COLO829 (cell line): Measurements from ENCODE around the gene ADGRL1.
A peak's percentile ranks its signal among the peaks of the same experiment; 100 is the strongest.
"Not testable (repeated sequence)": the region's sequence is repeated elsewhere in the genome, so short reads cannot be mapped to it uniquely, and the experiment has no call there.

Experiments used
- DNase-seq: peaks from one replicate; pipeline ENCODE4 v3.0.0; 2012; ENCODE audit warnings: low spot score

ADGRL1 gene

DNA sequence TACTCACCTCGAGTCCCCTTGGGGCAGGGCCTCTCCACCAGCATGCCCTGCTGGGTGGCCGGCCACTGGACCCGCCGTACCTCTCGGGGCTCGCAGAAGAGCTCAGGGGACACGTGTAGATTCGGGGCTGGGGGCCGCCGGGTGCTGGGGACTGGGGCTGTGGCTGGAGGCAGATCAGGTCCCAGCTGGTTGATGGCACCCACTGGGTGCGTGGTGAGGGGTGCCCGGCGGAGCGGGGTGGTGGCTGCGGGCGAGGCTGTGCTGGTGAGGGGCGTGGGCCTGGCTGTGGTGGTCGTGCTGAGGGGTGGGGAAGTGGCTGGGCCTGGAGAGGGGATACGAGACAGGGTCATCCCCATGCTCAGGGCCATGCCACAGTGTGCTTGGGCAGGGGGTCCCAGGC lies 44.7 kb downstream of the ADGRL1 start:
- DNase-seq, result no peak

DNA sequence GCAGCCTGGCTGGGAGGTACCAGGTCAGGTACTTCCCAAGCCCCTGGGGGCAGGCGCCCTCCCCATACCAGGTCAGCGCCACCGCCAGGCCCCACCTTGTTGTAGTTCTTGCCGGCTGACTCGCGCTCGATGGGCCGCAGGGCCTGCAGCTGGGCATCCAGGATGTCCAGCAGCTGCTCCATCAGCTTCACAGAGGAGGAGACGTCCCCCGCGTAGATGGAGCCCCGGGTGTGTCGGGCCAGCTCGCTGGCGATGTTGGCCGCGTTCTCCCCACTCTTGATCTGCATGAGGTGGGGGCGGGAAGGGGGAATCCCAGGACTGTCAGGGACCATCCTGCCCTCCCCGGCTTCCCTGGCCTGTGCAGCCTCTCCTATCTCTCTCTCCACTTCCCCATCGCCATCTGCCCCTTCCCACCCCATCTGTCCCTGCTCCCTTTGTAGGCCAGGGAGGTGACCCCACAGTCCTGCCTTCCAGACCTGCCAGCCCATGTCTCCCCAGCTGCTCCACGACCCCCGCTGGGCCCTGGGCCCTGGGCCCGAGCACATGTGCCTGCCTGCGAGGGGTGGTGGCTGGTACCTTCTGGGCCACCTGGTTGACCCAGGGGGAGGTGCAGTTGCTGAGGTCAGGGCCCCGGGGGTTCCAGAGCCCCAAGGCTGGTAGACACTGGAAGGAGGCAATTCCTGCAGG lies 45.8 kb downstream of the ADGRL1 start:
- no peak for DNase-seq

DNA sequence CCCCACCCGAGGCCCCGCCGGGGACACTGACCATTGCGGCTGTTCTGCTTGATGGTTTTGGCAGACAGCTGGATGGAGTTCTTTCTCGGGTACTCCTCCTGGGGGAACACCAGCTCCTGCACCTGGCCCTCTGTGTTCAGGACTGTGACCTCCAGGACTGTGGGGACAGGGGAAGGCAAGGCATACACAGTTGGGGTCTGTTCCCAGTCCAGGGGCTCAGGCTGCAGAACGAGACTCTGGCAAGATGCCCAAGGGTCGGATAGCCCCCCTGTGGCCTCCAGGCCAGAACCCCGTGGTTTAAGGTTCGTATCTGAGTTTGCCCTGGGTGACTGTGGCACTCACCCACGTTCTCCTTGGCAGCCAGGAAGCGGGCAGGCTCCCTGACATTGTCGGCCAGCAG lies 46.9 kb downstream of the ADGRL1 start:
- no peak for DNase-seq

DNA sequence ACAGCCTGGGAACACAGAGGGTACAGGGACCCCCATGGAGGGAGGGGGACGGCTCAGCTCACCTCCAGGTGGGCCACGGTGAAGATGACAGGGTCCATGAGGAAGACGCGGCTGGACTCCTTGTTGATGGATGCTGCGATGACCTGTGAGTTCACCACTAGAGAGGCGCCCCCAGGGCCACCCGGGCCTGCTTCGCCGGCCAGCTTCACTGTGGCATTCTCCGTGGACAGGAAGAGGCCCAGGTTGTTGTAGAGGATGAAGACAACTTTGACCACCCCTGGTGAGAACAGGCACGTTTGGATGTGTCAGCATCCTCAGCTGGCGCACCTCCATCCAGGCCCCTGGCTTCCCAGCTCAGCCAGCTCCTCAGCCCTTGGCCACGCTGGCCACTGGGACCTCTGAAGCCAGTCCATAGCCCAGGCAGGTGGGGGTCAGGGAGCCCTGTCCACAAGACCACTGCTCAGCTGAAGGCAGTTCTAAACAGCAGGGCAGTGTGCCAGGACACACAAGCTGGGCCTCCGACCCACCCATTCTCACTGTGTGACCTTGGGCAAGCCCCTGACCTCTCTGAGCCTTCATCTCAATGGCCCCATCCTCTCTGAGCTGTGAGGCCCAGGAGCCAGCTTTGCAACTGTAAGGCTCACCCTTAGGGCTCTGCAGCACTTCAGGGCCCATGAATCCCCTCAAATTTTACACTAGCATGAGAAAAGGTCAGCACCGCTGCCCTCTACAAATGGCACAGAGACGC lies 47.5 kb downstream of the ADGRL1 start:
- no peak for DNase-seq

DNA sequence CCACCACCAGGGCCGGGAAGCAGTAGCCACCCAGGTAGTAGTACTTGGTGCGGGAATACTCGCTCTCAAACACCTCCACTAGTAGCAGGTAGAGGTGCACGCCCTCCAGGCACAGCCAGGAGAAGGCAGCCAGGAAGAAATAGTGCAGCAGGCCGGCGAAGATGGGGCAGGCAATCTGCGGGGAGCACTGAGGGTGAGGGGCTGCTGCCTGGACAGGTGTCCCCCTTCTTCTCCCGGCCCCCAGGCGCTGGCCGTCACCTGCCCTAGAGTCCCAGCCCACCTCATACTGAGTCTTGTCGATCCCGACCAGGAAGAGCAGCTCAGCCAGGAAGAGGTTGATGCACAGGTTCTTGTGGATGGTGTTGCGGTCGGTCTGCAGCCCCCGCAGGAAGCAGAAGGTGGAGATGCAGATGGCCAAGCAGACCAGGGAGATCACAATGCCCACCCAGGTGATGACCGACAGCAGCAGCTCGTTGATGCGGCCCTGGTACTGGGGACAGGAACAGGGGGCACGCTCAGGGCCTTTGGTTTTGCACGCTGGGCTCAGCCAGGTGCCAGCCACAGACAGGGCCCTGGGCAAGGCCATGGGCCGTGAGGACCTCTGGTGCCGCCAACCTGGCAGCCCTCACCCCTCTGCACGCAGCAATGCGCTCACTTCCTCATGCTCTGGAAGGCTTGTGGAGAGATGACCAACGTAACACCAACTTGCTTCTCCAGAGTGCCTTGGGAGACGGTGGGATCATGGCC lies 48.8 kb downstream of the ADGRL1 start:
- no peak for DNase-seq

DNA sequence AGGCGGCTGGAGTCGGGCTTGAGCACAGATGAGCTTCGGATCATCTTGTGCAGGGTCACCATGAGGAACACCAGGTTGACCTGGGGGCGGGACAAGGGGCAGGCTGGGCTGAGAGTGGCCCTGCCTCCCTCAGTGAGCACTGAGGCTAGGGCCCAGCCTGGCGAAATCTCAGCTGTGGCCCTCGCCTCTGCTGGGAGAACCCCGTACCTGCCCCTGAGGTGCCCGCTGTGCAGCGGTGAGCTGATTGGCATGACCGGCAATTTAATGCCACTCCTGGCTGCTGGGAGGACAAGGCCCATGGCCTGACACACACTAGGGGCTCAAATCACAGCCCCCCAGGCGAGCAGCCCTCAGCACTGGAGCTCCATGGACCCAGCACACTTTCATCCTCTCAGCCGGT lies 49.8 kb downstream of the ADGRL1 start:
- DNase-seq, result no peak

DNA sequence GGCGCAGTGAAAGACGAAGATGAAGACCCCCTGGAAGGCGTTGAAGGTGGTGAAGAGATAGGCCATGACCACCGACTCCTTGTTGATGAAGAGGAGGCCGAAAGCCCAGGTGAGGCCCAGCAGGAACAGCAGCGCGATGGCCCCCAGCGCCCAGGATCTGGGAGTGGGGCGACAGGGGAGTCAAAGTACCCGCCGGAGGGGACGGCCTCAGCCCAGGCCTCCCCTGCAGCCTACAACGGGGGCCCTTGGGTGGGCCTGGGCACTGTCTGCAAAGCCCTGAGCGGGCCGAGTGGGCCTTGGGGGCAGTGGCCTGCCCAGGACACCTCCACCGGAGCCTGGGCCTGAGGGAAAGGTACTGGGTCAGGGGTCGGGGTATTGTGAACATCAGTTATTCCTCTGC lies 50.6 kb downstream of the ADGRL1 start:
- no peak for DNase-seq

DNA sequence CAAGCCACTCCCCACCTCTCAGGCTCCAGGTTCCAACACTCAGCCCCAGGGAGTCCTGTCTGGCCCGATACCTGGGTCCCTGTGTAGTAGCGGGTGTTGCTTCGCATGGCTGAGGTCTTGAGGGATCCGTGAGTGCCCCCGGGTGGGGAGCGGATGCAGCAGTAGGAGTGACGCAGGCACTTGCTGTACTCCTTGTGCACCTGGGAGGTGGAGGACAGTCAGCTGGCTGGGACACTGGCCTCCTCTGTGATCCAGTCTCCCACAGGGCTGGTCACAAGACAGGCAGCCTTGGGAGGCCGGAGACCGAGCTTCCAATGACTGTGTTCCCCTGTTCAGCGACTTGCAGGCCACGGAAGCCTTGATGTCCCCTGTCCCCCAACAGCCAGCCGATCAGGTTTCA lies 53.3 kb downstream of the ADGRL1 start:
- DNase-seq, result no peak

DNA sequence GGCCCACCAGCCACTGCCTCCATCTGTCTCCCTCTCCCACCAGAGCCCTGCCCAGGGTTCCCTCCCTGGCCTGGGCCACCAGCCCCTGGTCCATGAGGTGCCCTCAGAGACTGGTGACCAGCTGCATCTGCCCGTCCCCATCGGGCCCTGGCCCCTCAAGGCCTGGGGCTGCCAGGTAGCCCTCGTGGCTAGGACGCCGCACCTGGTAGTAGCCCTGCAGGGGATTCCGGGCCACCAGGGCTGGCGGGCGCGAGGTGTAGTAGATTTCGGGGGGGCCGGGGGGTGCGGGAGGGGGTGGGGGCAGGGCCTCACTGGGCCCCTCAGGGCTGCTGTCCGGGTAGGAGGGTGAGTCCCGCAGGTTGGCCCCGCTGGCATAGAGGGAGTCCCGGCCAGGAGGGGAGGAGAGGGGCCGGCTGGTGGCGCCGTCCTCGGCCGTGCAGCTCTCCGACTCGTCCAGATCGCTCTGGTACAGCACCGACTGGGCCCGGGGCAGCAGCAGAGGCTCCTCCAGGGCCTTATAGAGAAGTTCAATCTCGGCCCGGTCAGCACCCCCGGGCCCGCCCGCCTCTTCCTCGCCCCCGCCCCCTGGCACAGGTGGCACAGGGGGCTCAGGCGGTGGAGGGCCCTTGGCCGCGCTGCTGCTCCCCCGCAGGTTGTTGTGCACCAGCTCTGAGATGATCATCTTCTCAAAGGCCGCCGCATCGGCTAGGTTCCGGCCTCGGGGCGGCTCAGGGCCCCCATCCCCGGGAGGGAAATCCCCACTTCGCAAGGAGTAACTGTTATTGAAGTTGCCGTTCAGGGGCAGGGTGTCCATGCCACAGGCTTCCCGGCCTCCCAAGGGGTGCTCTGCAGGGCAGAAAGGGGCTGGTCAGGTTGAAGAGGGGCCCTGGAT lies 55.0 kb downstream of the ADGRL1 start:
- no peak for DNase-seq

DNA sequence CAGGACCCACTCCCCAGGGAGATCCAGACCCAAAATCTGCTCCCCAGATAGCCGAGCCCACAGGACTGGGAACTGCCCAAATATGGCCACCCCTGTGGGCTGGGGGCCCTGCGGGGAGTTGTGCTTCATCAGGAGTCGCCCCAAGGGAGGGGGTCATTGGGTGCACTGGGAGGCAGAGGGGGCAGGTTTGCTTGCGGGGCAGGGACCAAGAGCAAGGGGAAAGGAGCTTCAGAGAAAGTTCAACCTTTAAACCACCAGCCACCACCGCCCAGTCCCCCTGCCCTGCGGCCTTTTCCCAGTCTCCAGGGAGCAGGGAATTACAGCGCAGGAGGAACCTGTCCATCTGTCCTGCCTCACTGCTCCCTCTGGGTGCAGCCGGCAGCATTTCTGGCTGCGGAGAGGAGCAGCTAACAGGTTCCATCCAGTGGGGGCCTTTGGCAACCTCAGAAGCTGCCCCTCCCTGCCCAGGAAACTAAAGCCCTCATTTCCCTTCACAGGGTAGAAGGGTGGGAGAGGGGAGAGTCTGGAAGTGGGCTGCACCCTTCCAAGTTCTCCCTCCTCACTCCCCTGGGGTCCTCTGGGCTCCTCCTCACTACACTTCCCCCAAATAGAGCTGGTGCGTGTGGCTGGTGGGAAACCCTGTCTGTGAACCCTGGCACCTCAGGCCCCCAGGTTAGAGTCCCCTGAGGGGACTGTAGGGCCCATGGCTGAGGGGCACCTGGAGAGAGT lies 55.8 kb downstream of the ADGRL1 start:
- DNase-seq, result no peak

DNA sequence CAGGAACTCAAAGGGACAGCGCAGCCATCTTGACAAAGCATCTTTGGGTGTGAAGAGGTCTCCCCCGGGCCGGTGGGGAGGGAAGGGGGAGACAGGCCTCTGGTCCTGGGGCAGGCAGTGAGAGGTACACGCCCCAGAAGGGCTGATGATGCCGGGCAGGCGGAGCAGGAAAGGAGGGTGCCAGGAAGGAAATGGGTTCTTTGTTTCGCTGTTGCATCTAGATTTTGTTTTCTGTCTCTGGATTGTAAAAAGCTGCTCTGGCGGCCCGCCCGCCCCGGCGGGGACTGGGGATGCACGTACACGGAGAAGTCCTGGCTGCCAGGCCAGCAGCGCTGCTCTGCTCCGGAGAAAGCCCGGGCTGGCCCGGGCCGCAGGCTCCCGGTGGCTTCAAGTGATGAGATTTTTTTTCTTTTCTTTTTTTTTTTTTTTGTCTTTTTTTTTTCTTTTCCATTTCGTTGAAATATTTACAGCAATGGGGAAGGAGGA lies 56.4 kb downstream of the ADGRL1 start:
- DNase-seq, result no peak

DNA sequence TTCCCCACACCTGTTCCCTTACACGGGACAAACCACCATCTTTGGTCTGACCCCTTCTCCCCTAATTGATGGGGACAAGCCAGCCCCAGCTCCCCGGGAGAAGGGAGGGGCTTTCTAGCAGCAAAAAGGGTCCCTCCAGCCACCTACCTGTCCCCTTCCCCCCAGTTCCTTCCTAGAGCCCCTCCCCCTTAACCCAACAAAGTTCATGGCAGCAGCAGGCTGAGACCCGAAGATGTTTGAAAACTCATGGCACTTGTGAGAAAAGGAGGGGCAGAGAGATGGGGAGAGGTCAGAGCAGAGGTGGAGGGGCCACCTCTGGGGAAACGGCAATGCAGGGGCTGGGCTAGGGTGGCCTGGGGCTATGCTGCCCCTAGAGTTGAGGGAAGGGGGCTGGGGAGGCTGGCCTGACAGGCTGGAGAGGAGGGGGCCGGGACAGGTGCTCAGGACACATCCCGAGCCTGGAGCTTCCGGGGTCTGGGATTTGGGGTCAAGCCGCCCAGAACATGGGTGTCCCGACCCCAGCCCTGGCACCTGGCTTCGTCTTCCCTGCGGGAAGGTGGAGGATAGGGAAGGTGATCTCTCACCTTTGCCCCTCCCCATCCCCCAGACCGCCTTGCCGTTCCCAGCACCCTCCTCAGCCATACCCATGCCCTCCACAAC lies 57.1 kb downstream of the ADGRL1 start:
- DNase-seq, result no peak

DNA sequence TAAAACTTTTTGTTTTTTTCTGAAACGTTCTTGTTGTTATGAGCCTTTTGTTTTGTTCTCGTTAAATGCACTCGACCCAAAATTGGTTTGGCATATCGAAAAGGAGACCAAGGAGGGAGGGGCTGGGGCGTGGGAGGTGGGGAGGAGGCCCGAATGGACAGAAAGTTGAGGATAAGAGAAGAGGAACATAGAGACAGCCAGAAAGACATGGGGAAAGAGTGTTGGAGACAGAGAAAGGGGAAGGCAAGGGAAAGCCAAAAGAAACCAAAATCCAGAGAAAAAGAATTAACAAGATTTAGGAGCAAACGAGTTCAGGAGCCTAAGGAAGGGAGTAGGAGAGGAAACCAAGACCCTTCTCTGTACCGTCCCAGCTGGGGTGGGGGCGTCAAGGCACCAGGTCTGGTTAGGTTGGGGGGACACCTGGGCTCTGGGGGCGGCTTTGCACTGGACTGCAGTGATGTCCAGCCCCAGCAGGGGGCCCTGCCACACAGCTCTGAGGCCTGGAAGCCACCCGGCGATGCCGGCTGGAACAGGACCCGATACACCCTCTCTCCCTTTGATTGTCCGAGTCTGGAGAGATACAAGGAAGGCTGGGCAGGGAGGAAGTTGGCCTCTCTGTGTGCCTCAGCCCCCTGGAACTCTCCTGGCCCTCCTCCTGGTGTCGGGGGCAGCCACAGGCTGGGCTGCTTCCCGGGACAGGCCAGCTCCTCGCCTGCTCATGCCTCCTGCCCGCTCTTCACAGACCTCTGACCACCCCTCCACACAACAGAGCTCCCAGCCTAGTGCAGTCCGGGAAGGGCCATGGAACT lies 58.0 kb downstream of the ADGRL1 start:
- DNase-seq, result peak; percentile 72

DNA sequence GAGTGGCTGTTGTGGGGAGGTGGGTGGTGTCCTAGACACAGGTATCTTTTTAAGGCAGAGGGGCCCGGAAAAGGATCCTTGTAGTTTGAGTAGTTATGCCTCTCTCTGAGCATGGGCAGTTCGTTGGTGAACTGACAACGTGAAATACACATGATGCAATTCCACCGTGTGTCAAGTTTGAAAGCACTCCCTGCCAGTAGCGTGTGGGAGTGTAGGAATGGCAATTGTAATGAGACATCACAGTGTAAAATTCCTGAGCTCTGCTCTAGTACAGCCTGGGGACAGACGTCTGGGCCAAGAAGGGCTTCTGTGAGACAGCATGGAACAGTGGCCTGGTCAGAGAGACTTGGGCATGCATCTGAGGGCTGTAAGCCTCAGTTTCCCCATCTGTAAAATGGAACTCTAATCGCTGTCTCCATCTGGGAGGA lies 59.2 kb downstream of the ADGRL1 start:
- peak; percentile 45 for DNase-seq

DNA sequence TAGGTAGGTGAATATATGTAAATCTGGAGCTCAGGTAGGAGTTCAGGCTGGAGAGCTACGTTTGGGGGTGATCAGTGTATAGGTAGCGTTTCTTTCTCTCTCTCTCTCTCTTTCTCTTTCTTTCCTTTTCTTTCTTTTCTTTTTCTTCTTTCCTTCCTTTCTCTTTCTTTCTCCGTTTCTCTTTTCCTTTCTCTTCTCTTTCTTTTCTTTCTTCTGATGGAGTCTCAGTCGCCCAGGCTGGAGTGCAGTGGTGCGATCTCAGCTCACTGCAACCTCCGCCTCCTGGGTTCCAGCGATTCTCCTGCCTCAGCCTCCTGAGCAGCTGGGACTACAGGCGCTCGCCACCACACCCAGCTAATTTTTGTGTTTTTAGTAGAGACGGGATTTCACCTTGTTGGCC lies 59.8 kb downstream of the ADGRL1 start:
- DNase-seq, result not testable (repeated sequence)

DNA sequence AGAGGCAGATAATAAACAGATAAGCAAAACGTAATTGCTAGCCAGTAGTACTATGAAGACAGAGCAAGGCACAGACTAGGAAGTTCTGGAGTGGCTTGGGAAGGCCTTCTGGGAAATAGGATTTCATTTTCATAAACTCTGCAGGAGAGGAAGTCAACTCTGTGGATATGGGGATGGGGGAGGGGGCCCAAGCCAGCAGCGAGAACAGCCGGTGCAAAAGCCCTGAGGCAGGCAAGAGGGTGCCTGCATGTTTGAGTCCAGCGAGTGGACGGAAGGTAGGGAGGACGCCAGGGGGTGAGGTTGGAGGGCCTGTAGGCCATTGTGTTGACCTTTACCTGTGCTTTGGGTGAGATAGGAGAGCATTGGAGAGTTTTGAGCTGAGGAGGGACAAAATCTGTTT lies 60.6 kb downstream of the ADGRL1 start:
- DNase-seq, result no peak

DNA sequence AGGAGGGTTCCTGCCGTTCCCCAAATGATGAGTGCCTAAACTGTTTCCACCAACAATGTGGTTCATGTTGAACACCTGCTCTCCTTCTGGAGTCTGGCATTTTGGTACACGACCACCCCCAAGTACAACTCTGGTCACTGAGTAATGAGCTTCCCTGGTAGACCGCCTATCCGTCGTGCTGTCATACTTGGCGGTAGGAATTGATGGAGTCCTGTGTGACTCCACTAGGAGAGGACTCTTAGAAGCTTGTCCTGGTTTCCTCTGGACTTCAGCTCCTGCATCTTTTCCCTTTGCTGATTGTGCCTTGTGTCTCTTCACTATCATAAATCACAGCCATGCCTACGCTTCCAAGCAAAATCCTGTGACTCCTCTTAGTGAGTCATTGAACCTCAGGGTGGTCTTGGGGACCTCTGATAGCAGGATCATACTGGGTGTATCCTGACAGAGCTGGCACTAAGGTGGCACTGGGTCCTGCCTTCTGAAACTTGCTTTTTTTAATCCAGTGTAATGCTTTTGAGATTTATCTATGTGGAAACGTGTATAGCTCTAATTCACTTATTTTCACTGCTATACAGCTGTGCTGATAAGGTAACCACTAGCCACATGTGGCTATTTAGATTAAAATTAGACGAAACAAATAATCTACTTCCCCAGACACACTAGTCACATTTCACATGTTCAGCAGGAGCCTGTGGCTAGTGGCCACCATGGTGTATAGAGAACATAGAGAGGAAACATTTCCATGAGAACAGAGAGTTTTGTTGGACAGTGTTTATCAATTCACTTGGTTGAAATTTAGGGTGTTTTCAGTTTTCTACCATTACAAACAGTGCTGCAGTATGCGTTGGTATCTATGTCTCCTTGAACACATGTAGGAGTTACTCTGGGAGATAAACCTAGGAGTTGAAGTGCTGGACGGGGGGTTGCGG lies 63.4 kb downstream of the ADGRL1 start:
- no peak for DNase-seq

DNA sequence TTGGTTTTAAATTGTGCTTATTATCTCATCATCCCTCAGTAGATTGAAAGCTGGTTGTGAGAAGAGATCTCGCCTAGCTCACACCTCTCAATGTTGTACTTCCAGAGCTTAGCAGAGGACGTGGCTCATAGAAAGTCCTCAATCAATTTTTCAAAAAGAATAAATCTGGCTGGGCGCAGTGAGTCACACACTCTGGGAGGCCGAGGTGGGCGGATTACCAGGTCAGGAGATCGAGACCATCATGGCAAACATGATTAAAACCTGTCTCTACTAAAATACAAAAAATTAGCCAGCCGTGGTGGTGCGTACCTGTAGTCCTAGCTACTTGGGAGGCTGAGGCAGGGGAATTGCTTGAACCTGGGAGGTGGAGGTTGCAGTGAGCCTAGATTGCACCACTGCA lies 64.9 kb downstream of the ADGRL1 start:
- no peak for DNase-seq

DNA sequence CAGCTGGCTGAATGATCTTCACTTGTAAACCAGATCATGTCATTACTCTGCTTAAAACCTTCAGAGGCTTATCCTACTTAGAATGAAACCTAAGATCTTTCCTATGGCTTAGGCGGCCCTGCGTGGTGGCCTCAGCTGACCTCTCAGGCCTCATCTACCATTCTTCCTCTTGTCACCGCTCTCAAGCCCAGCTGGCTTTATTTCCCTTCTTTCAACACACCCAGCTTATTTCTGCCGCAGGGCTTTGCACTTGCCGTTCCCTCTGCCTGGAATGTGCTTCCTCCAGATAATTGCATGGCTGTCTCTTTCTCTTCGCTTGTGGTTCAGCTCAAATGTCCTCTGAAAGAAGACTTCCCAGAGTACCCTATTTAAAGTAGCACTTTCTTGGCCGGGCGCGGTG lies 66.0 kb downstream of the ADGRL1 start:
- peak; percentile 34 for DNase-seq
